Measurements from ENCODE around the gene CHRNB2. TPM values are rescaled to one million over a fixed set of nuclear protein-coding genes. Genes with fewer than 3 reads are reported as not detected.

The CHRNB2 gene
- total and polyA plus RNA-seq, 9 of the 15 experiments (the other 6 are each of a cell fraction or from before 2014, with no cell fraction given) = 0.01 TPM; not detected in 8

DNA sequence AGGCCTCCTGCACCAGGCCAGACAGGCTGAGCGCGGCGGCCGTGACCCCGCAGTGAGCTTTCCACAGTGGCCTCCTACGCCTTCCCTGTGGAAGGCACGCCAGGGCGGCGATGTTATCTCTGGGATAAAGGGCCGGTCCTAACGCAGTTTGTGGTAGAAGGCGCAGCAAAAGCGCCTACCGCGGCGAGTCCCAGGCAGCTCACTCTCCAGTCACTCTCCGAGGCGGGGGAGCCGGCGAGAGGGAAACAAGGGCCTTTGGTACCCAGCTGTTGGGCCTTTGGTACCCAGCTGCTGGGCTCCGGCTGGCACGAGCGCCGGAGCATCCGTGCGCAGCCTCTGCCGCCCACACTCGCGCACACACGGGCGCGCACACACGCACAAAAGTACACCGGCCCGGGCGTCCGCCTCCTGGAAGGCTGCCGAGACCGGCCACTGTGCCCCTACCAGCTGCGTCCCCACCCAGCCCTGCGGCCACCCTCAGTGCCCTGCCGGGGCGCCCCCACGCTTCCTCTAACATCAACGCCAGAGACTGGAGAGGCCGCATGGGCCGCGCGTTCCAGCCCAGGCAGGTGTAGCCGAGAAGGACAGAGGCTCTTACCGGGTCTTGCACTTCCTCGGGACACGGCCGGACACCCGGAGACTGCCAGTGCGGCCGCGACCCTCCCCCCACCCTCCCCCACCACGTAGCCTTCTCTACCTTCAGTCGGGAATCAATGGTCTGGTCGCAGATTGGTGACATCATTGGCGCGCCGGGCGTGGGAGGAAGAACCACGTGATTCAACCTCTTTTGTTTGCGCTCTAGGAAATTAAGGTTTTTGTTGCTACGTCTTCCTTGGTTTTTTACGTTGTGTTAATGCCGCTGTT lies 59.9 kb downstream of the CHRNB2 start (continued):
- TF ChIP-seq, protein P1, sequence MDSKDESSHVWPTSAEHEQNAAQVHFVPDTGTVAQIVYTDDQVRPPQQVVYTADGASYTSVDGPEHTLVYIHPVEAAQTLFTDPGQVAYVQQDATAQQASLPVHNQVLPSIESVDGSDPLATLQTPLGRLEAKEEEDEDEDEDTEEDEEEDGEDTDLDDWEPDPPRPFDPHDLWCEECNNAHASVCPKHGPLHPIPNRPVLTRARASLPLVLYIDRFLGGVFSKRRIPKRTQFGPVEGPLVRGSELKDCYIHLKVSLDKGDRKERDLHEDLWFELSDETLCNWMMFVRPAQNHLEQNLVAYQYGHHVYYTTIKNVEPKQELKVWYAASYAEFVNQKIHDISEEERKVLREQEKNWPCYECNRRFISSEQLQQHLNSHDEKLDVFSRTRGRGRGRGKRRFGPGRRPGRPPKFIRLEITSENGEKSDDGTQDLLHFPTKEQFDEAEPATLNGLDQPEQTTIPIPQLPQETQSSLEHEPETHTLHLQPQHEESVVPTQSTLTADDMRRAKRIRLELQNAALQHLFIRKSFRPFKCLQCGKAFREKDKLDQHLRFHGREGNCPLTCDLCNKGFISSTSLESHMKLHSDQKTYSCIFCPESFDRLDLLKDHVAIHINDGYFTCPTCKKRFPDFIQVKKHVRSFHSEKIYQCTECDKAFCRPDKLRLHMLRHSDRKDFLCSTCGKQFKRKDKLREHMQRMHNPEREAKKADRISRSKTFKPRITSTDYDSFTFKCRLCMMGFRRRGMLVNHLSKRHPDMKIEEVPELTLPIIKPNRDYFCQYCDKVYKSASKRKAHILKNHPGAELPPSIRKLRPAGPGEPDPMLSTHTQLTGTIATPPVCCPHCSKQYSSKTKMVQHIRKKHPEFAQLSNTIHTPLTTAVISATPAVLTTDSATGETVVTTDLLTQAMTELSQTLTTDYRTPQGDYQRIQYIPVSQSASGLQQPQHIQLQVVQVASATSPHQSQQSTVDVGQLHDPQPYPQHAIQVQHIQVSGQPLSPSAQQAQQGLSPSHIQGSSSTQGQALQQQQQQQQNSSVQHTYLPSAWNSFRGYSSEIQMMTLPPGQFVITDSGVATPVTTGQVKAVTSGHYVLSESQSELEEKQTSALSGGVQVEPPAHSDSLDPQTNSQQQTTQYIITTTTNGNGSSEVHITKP (IDR thresholded peaks at IDR 0.05; ENCODE audit: partially characterized antibody) = peak; percentile 25
- TF ChIP-seq, protein P2, sequence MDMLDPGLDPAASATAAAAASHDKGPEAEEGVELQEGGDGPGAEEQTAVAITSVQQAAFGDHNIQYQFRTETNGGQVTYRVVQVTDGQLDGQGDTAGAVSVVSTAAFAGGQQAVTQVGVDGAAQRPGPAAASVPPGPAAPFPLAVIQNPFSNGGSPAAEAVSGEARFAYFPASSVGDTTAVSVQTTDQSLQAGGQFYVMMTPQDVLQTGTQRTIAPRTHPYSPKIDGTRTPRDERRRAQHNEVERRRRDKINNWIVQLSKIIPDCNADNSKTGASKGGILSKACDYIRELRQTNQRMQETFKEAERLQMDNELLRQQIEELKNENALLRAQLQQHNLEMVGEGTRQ (CRISPR knock-in tag; IDR thresholded peaks at IDR 0.05) = peak; percentile 94
- TF ChIP-seq CXXC5 (CRISPR knock-in tag; IDR thresholded peaks at IDR 0.05) (peak; percentile 99), NR2C2 (CRISPR knock-in tag; IDR thresholded peaks at IDR 0.05) (no peak), NR2C2 (tag; IDR thresholded peaks at IDR 0.05) (peak; percentile 62; the same call in 1 of the 2 replicates), SUPT5H (IDR thresholded peaks at IDR 0.05) (peak; percentile 69), UBTF (IDR thresholded peaks at IDR 0.05; ENCODE audit: borderline replicate concordance in 1 of 2, low read depth in 2 of 2, low read length in 2 of 2) (no peak), GABPB2 (CRISPR knock-in tag; conservative IDR thresholded peaks at IDR 0.05) (no peak), ETV1 (tag; conservative IDR thresholded peaks at IDR 0.05; ENCODE audit: low read depth) (peak; percentile 58), ATF4 (CRISPR knock-in tag; IDR thresholded peaks at IDR 0.05) (peak; percentile 50; the same call in 1 of the 2 replicates), SIRT6 (IDR thresholded peaks at IDR 0.05; ENCODE audit: low read depth, low read length) (no peak), ZNF583 (CRISPR knock-in tag; IDR thresholded peaks at IDR 0.05) (0 out of 2 replicates have a peak, but pooled peaks have one; percentile 17), MTF1 (CRISPR knock-in tag; IDR thresholded peaks at IDR 0.05; ENCODE audit: borderline replicate concordance) (no peak), CTBP1 (IDR thresholded peaks at IDR 0.05; ENCODE audit: borderline replicate concordance) (peak; percentile 87), POLR3A (IDR thresholded peaks at IDR 0.05; ENCODE audit: borderline replicate concordance, extremely low read depth, insufficient read depth, insufficient read length) (no peak), NR2C1 (IDR thresholded peaks at IDR 0.05) (no peak), NR2C1 (tag; IDR thresholded peaks at IDR 0.05) (no peak), RBM25 (IDR thresholded peaks at IDR 0.05; ENCODE audit: low read depth, low read length, severe bottlenecking) (no peak), GATA2 (CRISPR knock-in tag; IDR thresholded peaks at IDR 0.05) (peak; percentile 84)
